Measurements from ENCODE around the gene FIP1L1.
"Not testable (repeated sequence)": the region's sequence is repeated elsewhere in the genome, so short reads cannot be mapped to it uniquely, and the experiment has no call there.

FIP1L1 gene

DNA sequence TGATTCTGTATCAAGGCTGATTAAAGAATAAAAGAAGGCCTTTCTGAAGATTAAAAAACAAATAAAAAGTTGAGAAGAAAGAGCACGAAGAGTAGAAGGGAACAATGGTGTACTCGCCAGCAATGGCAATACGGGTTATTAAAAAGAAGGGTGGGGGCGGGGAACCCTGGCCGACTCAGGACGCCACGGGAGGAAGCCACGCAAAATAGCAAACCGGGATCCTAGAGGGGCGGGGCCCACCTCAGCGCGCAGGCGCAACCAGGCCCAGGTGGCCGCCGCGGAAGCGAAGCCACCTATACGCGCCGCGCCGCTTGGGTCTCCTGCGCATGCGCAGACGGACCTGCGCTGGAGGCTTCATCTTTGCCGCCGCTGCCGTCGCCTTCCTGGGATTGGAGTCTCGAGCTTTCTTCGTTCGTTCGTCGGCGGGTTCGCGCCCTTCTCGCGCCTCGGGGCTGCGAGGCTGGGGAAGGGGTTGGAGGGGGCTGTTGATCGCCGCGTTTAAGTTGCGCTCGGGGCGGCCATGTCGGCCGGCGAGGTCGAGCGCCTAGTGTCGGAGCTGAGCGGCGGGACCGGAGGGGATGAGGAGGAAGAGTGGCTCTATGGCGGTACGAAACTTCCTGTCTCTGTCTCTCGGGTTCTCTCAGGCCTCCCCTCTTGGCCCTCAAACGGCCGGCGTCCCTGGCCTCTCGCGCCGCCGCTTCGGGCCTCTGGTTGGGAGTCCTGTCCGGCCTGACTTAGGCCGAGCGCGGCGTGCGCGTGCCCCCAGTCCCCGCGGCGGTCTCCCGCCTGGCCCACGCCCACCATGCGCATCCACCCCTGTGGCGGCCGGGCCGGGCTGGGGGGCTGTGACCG, at the start of gene FIP1L1:
Gene FIP1L1 (plus strand): TSS at position 323 of the 852 bp plus-strand sequence. CDS start 198 bp downstream, at position 521.
- DNase-seq: peak; percentile 78

- not testable (repeated sequence) for DNase-seq
Observed at GRCh38 chr4:53334916-53335315, 42.5 kb upstream of the FIP1L1 start.

DNA sequence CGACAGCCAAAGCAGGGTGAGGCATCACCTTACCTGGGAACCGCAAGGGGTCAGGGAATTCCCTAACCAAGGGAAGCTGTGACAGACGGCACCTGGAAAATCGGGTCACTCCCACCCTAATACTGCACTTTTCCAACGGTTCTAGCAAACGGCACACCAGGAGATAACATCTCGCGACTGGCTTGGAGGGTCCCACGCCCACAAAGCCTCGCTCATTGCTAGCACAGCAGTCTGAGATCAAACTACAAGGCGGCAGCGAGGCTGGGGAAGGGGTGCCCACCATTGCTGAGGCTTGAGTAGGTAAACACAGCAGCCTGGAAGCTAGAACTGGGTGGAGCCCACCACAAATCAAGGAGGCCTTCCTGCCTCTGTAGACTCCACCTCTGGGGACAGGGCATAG, 37.3 kb upstream of the FIP1L1 start:
- DNase-seq: not testable (repeated sequence)

DNA sequence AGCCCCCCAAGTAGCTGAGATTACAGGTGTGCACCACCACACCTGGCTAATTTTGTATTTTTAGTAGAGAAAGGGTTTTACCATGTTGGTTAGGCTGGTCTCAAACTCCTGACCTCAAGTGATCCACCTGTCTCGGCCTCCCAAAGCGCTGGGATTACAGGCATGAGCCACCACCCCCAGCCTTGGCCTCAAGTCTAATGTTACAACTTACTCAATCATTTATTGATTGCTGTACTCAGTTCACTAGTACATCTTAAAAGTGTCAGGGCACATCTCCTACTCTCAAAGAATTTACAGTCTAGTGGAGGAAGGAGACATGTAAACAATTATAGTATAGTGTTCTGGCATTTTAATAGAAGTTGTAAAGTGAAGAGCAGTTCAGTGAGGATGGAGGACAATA, 31.0 kb upstream of the FIP1L1 start:
- DNase-seq: not testable (repeated sequence)

- DNase-seq: peak; percentile 22
Observed at GRCh38 chr4:53346920-53347852, 30.3 kb upstream of the FIP1L1 start.

GRCh38 chr4:53348046-53348445, 29.4 kb upstream of the FIP1L1 start:
- peak; percentile 36 for DNase-seq

DNA sequence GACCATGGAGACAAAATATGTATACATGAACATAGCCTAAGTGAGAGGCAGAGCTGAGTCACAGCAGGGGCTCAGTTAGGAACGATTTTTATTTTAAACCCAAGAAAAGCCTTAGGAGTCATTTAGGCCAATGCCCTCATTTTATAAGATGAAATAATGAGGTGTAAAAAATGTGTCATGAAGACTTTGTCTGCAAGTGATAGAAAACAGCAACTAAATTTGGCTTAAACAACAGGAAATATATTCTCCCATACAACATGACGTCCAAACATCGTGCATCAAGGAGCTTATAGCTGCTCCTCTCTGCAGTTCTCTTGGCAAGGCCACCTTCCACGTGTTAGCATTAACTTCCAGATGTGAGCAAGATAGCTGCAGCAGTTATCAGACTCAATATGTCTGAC, 28.4 kb upstream of the FIP1L1 start:
- no peak for DNase-seq

GRCh38 chr4:53354012-53354722, 23.3 kb upstream of the FIP1L1 start:
- DNase-seq: no peak

GRCh38 chr4:53355930-53356521, 21.4 kb upstream of the FIP1L1 start:
- no peak for DNase-seq

- no peak for DNase-seq
Observed at GRCh38 chr4:53361451-53361850, 16.0 kb upstream of the FIP1L1 start.

GRCh38 chr4:53362093-53362492, 15.3 kb upstream of the FIP1L1 start:
- no peak for DNase-seq

- no peak for DNase-seq
Observed at GRCh38 chr4:53364624-53365023, 12.8 kb upstream of the FIP1L1 start.

GRCh38 chr4:53365121-53365485, 12.3 kb upstream of the FIP1L1 start:
- DNase-seq: no peak

DNA sequence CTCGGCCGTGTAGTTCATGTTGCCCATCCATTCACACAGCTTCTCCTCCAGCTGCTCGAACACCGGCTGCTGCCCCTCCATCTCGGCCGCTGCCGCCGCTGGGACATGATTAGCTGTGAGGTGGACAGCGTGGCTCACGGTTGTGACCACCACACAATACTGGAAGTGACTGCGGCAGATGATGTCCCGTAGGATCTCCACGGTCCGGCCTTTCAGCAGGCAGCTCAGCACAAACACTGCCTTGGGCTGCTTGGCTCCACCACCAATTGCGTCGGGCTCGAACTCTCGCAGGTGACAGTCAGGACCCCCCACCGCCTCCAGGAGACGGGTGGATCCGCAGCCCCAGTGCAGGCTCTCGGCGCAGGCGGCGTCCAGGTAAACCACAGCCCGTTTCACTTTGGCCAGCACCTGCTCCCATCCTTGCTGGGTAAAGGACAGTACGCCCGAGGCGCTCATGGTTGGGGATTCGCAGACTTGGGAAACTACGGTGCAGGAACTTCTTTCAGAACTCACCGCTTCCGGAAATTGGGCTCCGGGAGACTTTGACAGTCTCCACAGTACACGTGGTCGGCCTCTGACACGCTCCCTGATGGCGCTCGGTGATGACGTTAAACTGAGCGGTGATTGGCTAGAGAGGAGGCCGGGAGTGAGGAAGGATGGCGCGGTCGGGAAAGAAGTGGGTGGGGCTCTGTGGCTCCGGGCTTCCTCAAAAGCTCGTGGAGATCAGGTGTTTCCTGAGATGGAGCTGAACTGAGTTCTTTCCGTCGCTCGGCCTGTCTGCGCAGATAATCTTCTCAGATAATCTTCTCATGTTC, 11.7 kb upstream of the FIP1L1 start, which contains the start of gene SCFD2:
Gene SCFD2 (minus strand): TSS at position 576 of the 815 bp plus-strand sequence.
- peak; percentile 84 for DNase-seq

GRCh38 chr4:53366301-53366716, 11.1 kb upstream of the FIP1L1 start:
- DNase-seq: no peak

- no peak for DNase-seq
Observed at GRCh38 chr4:53367721-53368120, 9.7 kb upstream of the FIP1L1 start.

DNA sequence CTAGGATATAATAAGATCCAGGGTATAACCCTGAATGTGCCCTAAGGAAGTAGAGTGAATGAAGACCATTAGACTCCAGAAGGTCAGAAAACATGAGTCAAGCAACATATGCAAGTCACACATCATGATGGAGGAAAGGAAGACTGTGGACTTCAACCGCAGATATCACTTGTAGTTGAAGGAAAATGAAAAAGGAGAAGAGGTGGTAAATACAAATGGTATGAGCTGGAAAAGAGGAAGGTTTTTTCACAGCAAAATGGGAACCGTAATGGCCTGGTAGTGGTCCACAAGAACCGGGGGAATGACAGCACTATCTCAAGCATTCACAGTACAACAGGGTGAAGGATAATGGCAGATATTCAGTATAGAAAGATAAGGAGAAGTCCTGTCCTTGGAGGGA, 6.4 kb upstream of the FIP1L1 start:
- DNase-seq: no peak

- no peak for DNase-seq
Observed at GRCh38 chr4:53371843-53372521, 5.5 kb upstream of the FIP1L1 start.

- no peak for DNase-seq
Observed at GRCh38 chr4:53374777-53375258, 2.6 kb upstream of the FIP1L1 start.

DNA sequence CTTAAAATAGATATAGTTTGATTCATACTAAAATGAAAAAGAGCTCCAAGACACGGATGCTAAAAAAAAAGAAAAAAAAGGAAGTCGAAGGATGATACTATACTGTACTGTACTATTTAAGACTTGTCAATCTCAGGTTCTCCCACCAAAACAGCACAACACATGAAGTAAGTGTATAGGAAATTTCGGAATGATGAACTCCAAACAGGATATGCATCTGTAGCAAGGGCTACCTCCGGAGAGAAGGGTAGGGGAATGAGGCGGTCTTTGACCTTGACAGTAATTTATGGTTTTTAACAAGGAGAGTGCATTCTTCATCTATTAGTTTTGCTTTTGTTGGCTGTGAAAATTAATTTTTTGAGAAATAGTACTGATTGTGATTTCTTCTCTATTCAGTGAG, 541 bp upstream of the FIP1L1 start:
- DNase-seq: no peak

DNA sequence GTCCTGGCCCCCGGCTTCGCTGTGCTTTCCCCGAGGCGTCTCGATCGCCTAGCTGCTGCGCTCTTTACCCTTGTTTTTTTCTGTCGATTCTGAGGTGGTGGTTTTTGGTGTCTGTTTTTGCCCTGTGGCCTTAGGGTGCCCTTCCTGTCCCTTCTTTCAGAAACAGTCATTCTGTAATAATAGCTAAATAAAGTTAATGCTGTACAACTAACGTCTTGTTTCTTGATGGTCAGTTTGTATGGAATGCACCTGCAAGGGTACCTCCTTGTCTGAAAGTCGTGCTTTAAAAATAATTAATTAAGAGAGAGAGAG, 686 bp downstream of the FIP1L1 start:
- no peak for DNase-seq
